ENCODE data around the gene OR2B6. TPM values are rescaled to one million over a fixed set of nuclear protein-coding genes. Genes with fewer than 3 reads are reported as not detected.

The OR2B6 gene
- total RNA-seq, 1 experiment from 2014 or later: not detected

- H3K9me3 Mint-ChIP-seq: no peaks in the 10 kb centered on the region
- H3K27ac Mint-ChIP-seq: no peak overlapping the region
- peaks cover 34% of the 10 kb centered on the region for H3K27me3 Mint-ChIP-seq (ENCODE audit: low read depth)
Observed at GRCh38 chr6:27994616-27995015, 37.6 kb downstream of the OR2B6 start.

More at GRCh38 chr6:27994616-27995015, 37.6 kb downstream of the OR2B6 start:
- Histone ChIP-seq H3K56ac (ENCODE audit: insufficient read length, low read depth, low read length) (no peak overlapping the region), H4K20me1 (ENCODE audit: control insufficient read depth, insufficient read depth, insufficient read length) (no peaks in the 10 kb centered on the region), H2BK120ac (ENCODE audit: low read depth, low read length, poor library complexity, severe bottlenecking) (no peak overlapping the region), H4K91ac (ENCODE audit: insufficient read length, low read depth, low read length) (no peak overlapping the region), H3K4me2 (ENCODE audit: insufficient read depth, insufficient read length, low read length) (no peak overlapping the region), H3K79me2 (ENCODE audit: insufficient read depth, low read length) (no peaks in the 10 kb centered on the region), H3K14ac (ENCODE audit: insufficient read depth, low read length) (no peak overlapping the region), H3K23ac (ENCODE audit: insufficient read length, low read depth, low read length) (no peak overlapping the region), H2BK15ac (ENCODE audit: low read depth, low read length) (no peak overlapping the region), H4K8ac (replicated peaks; ENCODE audit: insufficient read length, low read depth, low read length) (no peak overlapping the region), H3K4ac (ENCODE audit: low read depth, low read length) (no peak overlapping the region), H2BK20ac (ENCODE audit: low read depth, low read length, poor library complexity, severe bottlenecking) (no peak overlapping the region), H3K9ac (ENCODE audit: extremely low read depth, insufficient read length, low read length) (no peak overlapping the region), H3T11ph (ENCODE audit: low read length) (no peak overlapping the region), H2BK12ac (ENCODE audit: insufficient read length, low read depth, low read length) (no peak overlapping the region), H3K18ac (ENCODE audit: insufficient read length, low read depth, low read length) (no peak overlapping the region), H2AK5ac (ENCODE audit: insufficient read length, low read length) (no peak overlapping the region), H2BK5ac (ENCODE audit: insufficient read length, low read length) (no peak overlapping the region), H3K27ac (ENCODE audit: insufficient read length, low read depth, low read length) (no peak overlapping the region), H3K4me1 (ENCODE audit: insufficient read depth, low read length) (no peaks in the 10 kb centered on the region), H4K5ac (ENCODE audit: insufficient read length, low read depth, low read length) (no peak overlapping the region), H3K23me2 (ENCODE audit: insufficient read length, low read depth, low read length, poor library complexity, severe bottlenecking) (no peaks in the 10 kb centered on the region), H2AFZ (ENCODE audit: low read length) (no peak overlapping the region), H3K79me1 (ENCODE audit: insufficient read depth, low read depth, low read length, poor library complexity, severe bottlenecking) (no peaks in the 10 kb centered on the region), H3K9me3 (ENCODE audit: control insufficient read depth, low read depth, low read length) (no peaks in the 10 kb centered on the region), H3K27me3 (ENCODE audit: insufficient read depth, low read length) (no peaks in the 10 kb centered on the region)
- Mint-ChIP-seq H3K36me3 (ENCODE audit: insufficient read depth in 1 of 3, low read depth in 3 of 3) (no peaks in the 10 kb centered on the region), H3K4me1 (no peaks in the 10 kb centered on the region), H3K4me3 (no peak overlapping the region)
- WGBS (ENCODE audit: extremely low coverage, insufficient read length, low lambda C conversion rate): no CpG with 5 or more reads among the region's 2 CpGs
- no peak for DNase-seq
- no peak for TF ChIP-seq CTCF (conservative IDR thresholded peaks at IDR 0.05)

Data from H9 (cell line).